WI38 (cell line): ENCODE data around the gene TTBK2.

Experiments
- H3K4me3 ChIP-seq: 2 replicates; pipeline ENCODE4 v1.5.1; 2011; ENCODE audit warnings: low read depth, mild to moderate bottlenecking, control low read depth, low read length
- TF ChIP-seq, protein P1 (sequence below): IDR thresholded peaks from 2 replicates; pipeline ENCODE4 v1.5.1; 2012; ENCODE audit warnings: low read depth, mild to moderate bottlenecking, control low read depth, low read length

Gene TTBK2

DNA sequence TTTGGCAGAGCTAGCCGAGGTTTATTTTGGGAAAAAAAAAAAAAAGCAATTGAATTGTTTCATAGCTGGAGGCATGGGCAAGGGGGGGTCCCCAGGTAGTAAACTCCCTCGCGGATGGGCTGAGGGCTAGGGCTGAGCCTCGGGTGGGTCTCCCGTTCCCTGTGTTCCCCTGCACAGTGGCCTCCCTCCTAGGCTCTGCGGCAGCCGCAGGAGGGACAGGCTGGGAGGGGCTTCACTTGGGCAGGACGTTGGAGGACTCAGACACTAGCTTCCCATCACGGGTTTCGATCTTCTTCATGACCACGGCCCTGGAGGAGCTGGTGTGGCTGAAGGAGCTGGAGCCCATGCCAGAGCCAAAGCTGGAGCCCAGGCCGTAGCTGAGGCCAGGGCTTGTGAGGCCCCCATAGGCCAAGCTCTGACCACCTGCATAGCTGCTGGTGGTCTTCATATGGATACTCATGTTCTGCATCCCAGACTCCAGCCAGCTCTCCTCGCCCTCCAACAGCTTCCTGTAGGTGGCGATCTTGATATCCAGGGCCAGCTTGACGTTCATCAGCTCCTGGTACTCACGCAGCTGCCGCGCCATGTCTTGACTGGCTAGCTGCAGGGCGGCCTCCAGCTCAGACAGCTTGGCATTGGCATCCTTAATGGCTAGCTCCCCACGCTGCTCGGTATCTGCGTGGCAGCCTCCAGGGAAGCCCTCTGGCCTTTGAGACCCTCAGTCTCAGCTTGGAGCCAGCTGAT is 119.7 kb downstream of the TTBK2 start:
- TF ChIP-seq, protein P1, sequence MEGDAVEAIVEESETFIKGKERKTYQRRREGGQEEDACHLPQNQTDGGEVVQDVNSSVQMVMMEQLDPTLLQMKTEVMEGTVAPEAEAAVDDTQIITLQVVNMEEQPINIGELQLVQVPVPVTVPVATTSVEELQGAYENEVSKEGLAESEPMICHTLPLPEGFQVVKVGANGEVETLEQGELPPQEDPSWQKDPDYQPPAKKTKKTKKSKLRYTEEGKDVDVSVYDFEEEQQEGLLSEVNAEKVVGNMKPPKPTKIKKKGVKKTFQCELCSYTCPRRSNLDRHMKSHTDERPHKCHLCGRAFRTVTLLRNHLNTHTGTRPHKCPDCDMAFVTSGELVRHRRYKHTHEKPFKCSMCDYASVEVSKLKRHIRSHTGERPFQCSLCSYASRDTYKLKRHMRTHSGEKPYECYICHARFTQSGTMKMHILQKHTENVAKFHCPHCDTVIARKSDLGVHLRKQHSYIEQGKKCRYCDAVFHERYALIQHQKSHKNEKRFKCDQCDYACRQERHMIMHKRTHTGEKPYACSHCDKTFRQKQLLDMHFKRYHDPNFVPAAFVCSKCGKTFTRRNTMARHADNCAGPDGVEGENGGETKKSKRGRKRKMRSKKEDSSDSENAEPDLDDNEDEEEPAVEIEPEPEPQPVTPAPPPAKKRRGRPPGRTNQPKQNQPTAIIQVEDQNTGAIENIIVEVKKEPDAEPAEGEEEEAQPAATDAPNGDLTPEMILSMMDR: no peak
- no peak overlapping the region for H3K4me3 ChIP-seq

DNA sequence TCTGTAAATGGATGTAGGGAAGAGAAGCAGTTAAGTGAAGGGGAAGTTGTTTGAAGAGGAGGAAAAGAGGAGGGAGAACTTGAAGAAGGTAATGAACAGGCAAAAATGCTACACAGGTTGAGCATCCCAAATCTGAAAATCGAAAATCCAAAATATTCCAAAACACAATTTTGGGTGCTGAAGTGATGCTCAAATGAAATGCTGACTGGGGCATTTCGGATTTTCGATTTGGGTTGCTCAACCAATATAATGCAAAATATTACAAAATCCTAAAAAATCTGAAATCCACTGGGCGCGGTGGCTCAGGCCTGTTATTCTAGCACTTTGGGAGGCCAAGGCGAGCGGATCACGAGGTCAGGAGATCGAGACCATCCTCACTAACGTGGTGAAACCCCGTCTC is 121.8 kb downstream of the TTBK2 start:
- no peak overlapping the region for H3K4me3 ChIP-seq
- TF ChIP-seq, protein P1: no peak

- TF ChIP-seq, protein P1: no peak
- no peak overlapping the region for H3K4me3 ChIP-seq
Measured at GRCh38 chr15:42796955-42797782, 123.4 kb downstream of the TTBK2 start.

GRCh38 chr15:42788725-42789124 is 131.9 kb downstream of the TTBK2 start:
- TF ChIP-seq, protein P1: no peak
- H3K4me3 ChIP-seq: no peak overlapping the region

DNA sequence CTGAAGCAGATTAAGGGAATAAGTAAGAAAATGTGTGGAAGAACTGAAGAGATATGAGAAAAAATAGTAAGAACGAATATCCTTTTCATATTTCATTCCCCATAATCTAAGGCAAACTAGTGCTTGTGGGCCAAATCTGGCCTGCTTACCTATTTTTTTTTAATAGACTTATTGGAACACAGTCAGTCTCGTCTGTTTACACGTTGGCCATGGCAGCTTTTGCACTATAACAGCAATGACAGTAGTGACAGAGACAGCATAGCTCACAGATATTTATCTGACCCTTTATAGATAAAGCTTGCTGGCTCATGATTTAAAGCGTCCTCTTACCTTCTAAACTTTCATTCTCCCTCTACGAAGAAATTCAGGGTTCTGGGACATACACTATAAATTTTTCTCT is 133.6 kb downstream of the TTBK2 start:
- H3K4me3 ChIP-seq: no peak overlapping the region
- TF ChIP-seq, protein P1: no peak

- TF ChIP-seq, protein P1: no peak
- no peak overlapping the region for H3K4me3 ChIP-seq
Measured at GRCh38 chr15:42785569-42785968, 135.0 kb downstream of the TTBK2 start.

GRCh38 chr15:42784705-42785104 is 135.9 kb downstream of the TTBK2 start:
- no peak overlapping the region for H3K4me3 ChIP-seq
- TF ChIP-seq, protein P1: no peak
